PC-3 (cell line): ENCODE measurements around the gene LRRN4. TPM values are rescaled to one million over a fixed set of nuclear protein-coding genes. Genes with fewer than 3 reads are reported as not detected.

Experiments used
- ATAC-seq: fragments of 200-7000 bp; cut with Tn5 transposase; 2 replicates; pipeline ENCODE4 v1.9.1; 2020; ENCODE audit warnings: mild to moderate bottlenecking, moderate library complexity
- BruUV-seq: library from RNA; stranded (reverse); fragments of 400-500 nt; replicated peaks from 2 replicates; lab custom pipeline; 2021; lab: Mats Ljungman, UMichigan
- CTCF ChIA-PET: fragments of 300-600 bp; sonication (Branson Sonifier 250); formaldehyde crosslinking; loops from one replicate; lab custom pipeline; 2022; ENCODE audit warnings: antibody characterized with exemption; lab: Charles Lee
- POLR2A ChIA-PET: fragments of 300-600 bp; sonication (Branson Sonifier 250); formaldehyde crosslinking; loops from one replicate; lab custom pipeline; 2022; ENCODE audit warnings: antibody characterized with exemption; ENCODE audit not compliant: unreplicated experiment; lab: Charles Lee
- DNase-seq: peaks from one replicate; pipeline ENCODE4 v3.0.0-alpha.2; 2015
- H2AFZ ChIP-seq: fragments of 300-600 bp; sonication (generic); 2 replicates; pipeline ENCODE4 v1.6.0; 2016; ENCODE audit warnings: antibody characterized with exemption, low read length
- H3F3A ChIP-seq: fragments of 300-600 bp; sonication (generic); one replicate; pipeline ENCODE4 v1.6.0; 2017; ENCODE audit warnings: antibody characterized with exemption, low read length, control low read depth, mild to moderate bottlenecking; ENCODE audit not compliant: unreplicated experiment
- H3K27ac ChIP-seq: fragments of 300-600 bp; sonication (generic); 2 replicates; pipeline ENCODE4 v1.5.1; 2016; ENCODE audit warnings: mild to moderate bottlenecking, low read length
- H3K27me3 ChIP-seq: fragments of 300-600 bp; sonication (generic); 2 replicates; pipeline ENCODE4 v1.6.1; 2016; ENCODE audit warnings: low read length, mixed read lengths
- H3K36me3 ChIP-seq: fragments of 300-600 bp; sonication (generic); 2 replicates; pipeline ENCODE4 v1.6.1; 2016; ENCODE audit warnings: low read depth, mixed run types, low read length, mixed read lengths
- H3K4me1 ChIP-seq: fragments of 300-600 bp; sonication (generic); 2 replicates; pipeline ENCODE4 v1.5.1; 2016; ENCODE audit warnings: low read length; ENCODE audit not compliant: insufficient read depth
- H3K4me2 ChIP-seq: fragments of 300-600 bp; sonication (generic); 2 replicates; pipeline ENCODE4 v1.6.0; 2016; ENCODE audit warnings: low read length
- H3K4me3 ChIP-seq: fragments of 300-600 bp; sonication (generic); 2 replicates; pipeline ENCODE4 v1.5.1; 2016; ENCODE audit warnings: mild to moderate bottlenecking, low read length, mixed read lengths
- H3K79me2 ChIP-seq: fragments of 300-600 bp; sonication (generic); 2 replicates; pipeline ENCODE4 v1.6.1; 2017; ENCODE audit warnings: low read length, mixed read lengths
- H3K9ac ChIP-seq: fragments of 300-600 bp; sonication (generic); 2 replicates; pipeline ENCODE4 v1.6.0; 2016; ENCODE audit warnings: mild to moderate bottlenecking, low read length
- H3K9me2 ChIP-seq: fragments of 300-600 bp; sonication (generic); replicated peaks from 2 replicates; pipeline ENCODE4 v1.6.1; 2016; ENCODE audit warnings: mixed run types, low read length, mixed read lengths
- H3K9me3 ChIP-seq: fragments of 300-600 bp; sonication (generic); 2 replicates; pipeline ENCODE4 v1.6.1; 2016; ENCODE audit warnings: low read length, mixed read lengths
- H4K20me1 ChIP-seq: fragments of 300-600 bp; sonication (generic); 2 replicates; pipeline ENCODE4 v1.6.1; 2016; ENCODE audit warnings: low read length, mixed read lengths
- CTCF ChIP-seq: fragments of 300-600 bp; sonication (generic); conservative IDR thresholded peaks from 2 replicates; pipeline ENCODE4 v1.5.1; 2017; ENCODE audit warnings: antibody characterized with exemption, low read depth, mild to moderate bottlenecking, low read length
- EZH2 ChIP-seq: fragments of 300-600 bp; sonication (generic); IDR thresholded peaks from one replicate; pipeline ENCODE4 v1.6.1; 2017; ENCODE audit warnings: antibody characterized with exemption, mild to moderate bottlenecking, low read length; ENCODE audit not compliant: unreplicated experiment
- EZH2phosphoT487 ChIP-seq: fragments of 300-600 bp; sonication (generic); IDR thresholded peaks from 2 replicates; pipeline ENCODE4 v1.6.1; 2018; ENCODE audit warnings: mild to moderate bottlenecking, antibody characterized with exemption, low read length, borderline replicate concordance
- intact Hi-C: fragments of 100-400 bp; cut with micrococcal nuclease; formaldehyde crosslinking; loops from 2 replicates; pipeline ENCODE4 v1.9.0; 2023
- total RNA-seq: library from RNA; depleted of rRNA; stranded (reverse); fragments of >200 nt; gene quantifications from 2 replicates; pipeline ENCODE4 v1.2.3, GENCODE V29; 2014

LRRN4 gene
- total RNA-seq, 1 experiment from 2014 or later: 0.44 TPM

DNA sequence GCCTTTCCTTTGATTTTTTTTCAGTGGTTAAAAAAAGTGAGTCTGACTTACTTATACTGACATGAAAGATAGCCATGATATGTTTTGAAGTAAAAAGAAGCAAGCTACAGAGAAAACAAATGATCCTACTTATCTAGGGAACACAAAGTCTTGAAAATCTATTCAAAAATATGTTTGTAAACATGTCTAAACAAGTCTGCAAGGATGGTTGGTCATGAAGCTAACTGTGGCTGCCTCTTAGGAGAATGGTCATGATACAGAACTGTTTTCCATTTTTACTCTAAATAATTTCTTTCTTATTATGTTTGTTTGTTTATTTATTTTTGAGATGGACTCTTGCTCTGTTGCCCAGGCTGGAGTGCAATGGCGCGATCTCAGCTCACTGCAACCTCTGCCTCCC, 47.5 kb upstream of the LRRN4 start:
- Histone ChIP-seq H2AFZ (no peak overlapping the region), H3K79me2 (no peaks in the 10 kb centered on the region), H3K4me1 (no peaks in the 10 kb centered on the region), H3K27ac (no peak overlapping the region), H3F3A (no peaks in the 10 kb centered on the region), H3K9me2 (no peaks in the 10 kb centered on the region), H3K9ac (no peak overlapping the region), H3K4me2 (no peak overlapping the region), H3K4me3 (no peak overlapping the region), H3K36me3 (peaks cover 63% of the 10 kb centered on the region), H3K9me3 (no peaks in the 10 kb centered on the region), H4K20me1 (no peaks in the 10 kb centered on the region), H3K27me3 (no peaks in the 10 kb centered on the region)
- ChIA-PET CTCF (no interaction called here), POLR2A (no interaction called here)
- intact Hi-C loops: no loop called here
- BruUV-seq: no TSS peak
- no peak for TF ChIP-seq EZH2
- TF ChIP-seq EZH2phosphoT487: no peak
- no peak for TF ChIP-seq CTCF
- no peak for ATAC-seq
- no peak for DNase-seq

DNA sequence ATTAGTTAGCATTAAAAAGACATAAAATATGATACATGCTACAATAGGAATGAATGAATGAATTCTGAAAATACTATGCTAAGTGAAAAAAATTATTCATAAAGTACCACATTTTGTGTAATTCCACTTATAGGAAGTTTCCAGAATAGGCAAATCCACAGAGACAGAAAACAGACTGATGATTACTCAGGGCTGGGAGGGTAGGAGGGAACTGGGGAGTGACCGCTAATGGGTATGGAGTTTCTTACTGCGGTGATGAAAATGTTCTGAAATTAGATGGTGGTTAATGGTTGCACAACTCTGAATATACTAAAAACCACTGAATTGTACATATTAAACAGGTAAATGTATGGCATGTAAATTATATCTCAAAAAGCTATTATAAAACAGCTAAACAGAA, 46.4 kb upstream of the LRRN4 start:
- CTCF ChIA-PET: no interaction called here
- POLR2A ChIA-PET: no interaction called here

DNA sequence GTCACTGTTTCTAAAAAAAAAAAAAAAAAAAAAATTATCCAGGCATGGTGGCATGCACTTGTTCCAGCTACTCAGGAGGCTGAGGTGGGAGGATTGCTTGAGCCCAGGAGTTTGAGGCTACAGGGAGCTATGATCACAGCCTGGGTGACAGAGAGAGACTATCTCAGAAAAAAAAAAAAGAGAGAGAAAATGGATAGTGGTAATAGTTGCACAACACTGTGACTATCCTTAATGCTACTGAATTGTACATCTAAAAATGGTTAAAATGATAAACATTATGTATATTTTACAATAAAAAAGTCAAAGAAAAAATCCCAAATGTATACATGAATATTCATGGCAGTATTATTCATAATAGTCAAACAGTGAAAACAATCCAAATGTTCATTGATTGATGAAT, 46.0 kb upstream of the LRRN4 start:
- Histone ChIP-seq H3K79me2 (no peaks in the 10 kb centered on the region), H3K9me3 (no peaks in the 10 kb centered on the region), H3K4me3 (no peak overlapping the region), H3F3A (no peaks in the 10 kb centered on the region), H3K27ac (no peak overlapping the region), H3K9ac (no peak overlapping the region), H3K4me2 (no peak overlapping the region), H3K9me2 (no peaks in the 10 kb centered on the region), H2AFZ (no peak overlapping the region), H3K36me3 (peaks cover 63% of the 10 kb centered on the region), H4K20me1 (no peaks in the 10 kb centered on the region), H3K27me3 (no peaks in the 10 kb centered on the region), H3K4me1 (no peaks in the 10 kb centered on the region)
- no peak for TF ChIP-seq CTCF
- TF ChIP-seq EZH2: no peak
- no peak for TF ChIP-seq EZH2phosphoT487
- ATAC-seq (no peak), DNase-seq (no peak)
- CTCF ChIA-PET: no interaction called here
- no TSS peak for BruUV-seq
- intact Hi-C loops: no loop called here
- POLR2A ChIA-PET: no interaction called here

More for the DNA sequence above, 46.4 kb upstream of the LRRN4 start:
- H3K4me3 ChIP-seq: no peak overlapping the region
- no peak for TF ChIP-seq EZH2
- TF ChIP-seq CTCF: no peak
- H3K9me3 ChIP-seq: no peaks in the 10 kb centered on the region
- ATAC-seq (no peak), DNase-seq (no peak)
- intact Hi-C loops: no loop called here
- no peak overlapping the region for H3K9ac ChIP-seq
- H3K27me3 ChIP-seq: no peaks in the 10 kb centered on the region
- H3K4me1 ChIP-seq: no peaks in the 10 kb centered on the region
- H3K27ac ChIP-seq: no peak overlapping the region
- no TSS peak for BruUV-seq
- H3F3A ChIP-seq: no peaks in the 10 kb centered on the region
- no peak overlapping the region for H2AFZ ChIP-seq
- no peaks in the 10 kb centered on the region for H3K79me2 ChIP-seq
- H3K4me2 ChIP-seq: no peak overlapping the region
- peaks cover 63% of the 10 kb centered on the region for H3K36me3 ChIP-seq
- H3K9me2 ChIP-seq: no peaks in the 10 kb centered on the region
- no peaks in the 10 kb centered on the region for H4K20me1 ChIP-seq
